ENCODE measurements around the gene PYCARD. TPM values are rescaled to one million over a fixed set of nuclear protein-coding genes. Genes with fewer than 3 reads are reported as not detected.

The PYCARD gene
- total RNA-seq, 4 donors from 2014 or later = 33.3 to 128 (median 90.6) TPM

GRCh38 chr16:31243734-31244670, 41.4 kb upstream of the PYCARD start:
- in situ Hi-C loops (cut with MboI; ENCODE audit: low pct_ligation_motif_present in 1 of 4, low pct_unique_long_range_greater_than_20kb in 1 of 4, low sequenced_read_pairs in 3 of 4) = no loop called here
- TF ChIP-seq POLR2A (IDR thresholded peaks at IDR 0.05) = no peak
- TF ChIP-seq CTCF (IDR thresholded peaks at IDR 0.05) = no peak
- no peak for TF ChIP-seq EP300 (IDR thresholded peaks at IDR 0.05; ENCODE audit: low read depth)
- no peak for TF ChIP-seq POLR2AphosphoS5 (IDR thresholded peaks at IDR 0.05)

GRCh38 chr16:31242206-31242605, 39.6 kb upstream of the PYCARD start:
- intact Hi-C loops (cut with DNase I; ENCODE audit: low total_unique reads) = no loop called here
- H3K4me3 ChIP-seq = no peak overlapping the region

More at GRCh38 chr16:31243734-31244670, 41.4 kb upstream of the PYCARD start:
- no peak overlapping the region for H3K4me3 ChIP-seq
- intact Hi-C loops (cut with DNase I; ENCODE audit: low total_unique reads) = no loop called here
- peaks cover 13% of the 10 kb centered on the region for H3K27me3 ChIP-seq
- H3K36me3 ChIP-seq = no peaks in the 10 kb centered on the region
- no peak for DNase-seq
- no peaks in the 10 kb centered on the region for H3K4me1 ChIP-seq
- H3K27ac ChIP-seq = no peak overlapping the region
- 41 to 60% methylated on average over 6 to 9 of the region's 9 CpGs for WGBS, 2 donors (ENCODE audit: low coverage in 1 of 2)
- H3K9me3 ChIP-seq = no peaks in the 10 kb centered on the region

GRCh38 chr16:31238041-31238440, 35.5 kb upstream of the PYCARD start:
- 52 to 55% methylated on average over 4 of the region's 4 CpGs for WGBS, 2 donors (ENCODE audit: low coverage in 1 of 2)
- no peaks in the 10 kb centered on the region for H3K4me1 ChIP-seq
- intact Hi-C loops (cut with DNase I; ENCODE audit: low total_unique reads) = no loop called here
- no peak for DNase-seq
- TF ChIP-seq POLR2A (IDR thresholded peaks at IDR 0.05) (no peak), EP300 (IDR thresholded peaks at IDR 0.05; ENCODE audit: low read depth) (no peak), CTCF (IDR thresholded peaks at IDR 0.05) (no peak)
- H3K27me3 ChIP-seq = peaks cover 4% of the 10 kb centered on the region
- H3K9me3 ChIP-seq = no peaks in the 10 kb centered on the region
- no peaks in the 10 kb centered on the region for H3K36me3 ChIP-seq
- in situ Hi-C loops (cut with MboI; ENCODE audit: low pct_ligation_motif_present in 1 of 4, low pct_unique_long_range_greater_than_20kb in 1 of 4, low sequenced_read_pairs in 3 of 4) = no loop called here
- H3K4me3 ChIP-seq = no peak overlapping the region
- H3K27ac ChIP-seq = no peak overlapping the region

More at GRCh38 chr16:31242206-31242605, 39.6 kb upstream of the PYCARD start:
- Histone ChIP-seq H3K27me3 (peaks cover 13% of the 10 kb centered on the region), H3K4me1 (no peaks in the 10 kb centered on the region), H3K36me3 (no peaks in the 10 kb centered on the region), H3K27ac (no peak overlapping the region), H3K9me3 (no peaks in the 10 kb centered on the region)
- 48 to 55% methylated on average over 4 to 6 of the region's 6 CpGs for WGBS, 2 donors (ENCODE audit: low coverage in 1 of 2)
- TF ChIP-seq CTCF (IDR thresholded peaks at IDR 0.05) (no peak), POLR2A (IDR thresholded peaks at IDR 0.05) (no peak), EP300 (IDR thresholded peaks at IDR 0.05; ENCODE audit: low read depth) (no peak), POLR2AphosphoS5 (IDR thresholded peaks at IDR 0.05) (no peak)
- in situ Hi-C loops (cut with MboI; ENCODE audit: low pct_ligation_motif_present in 1 of 4, low pct_unique_long_range_greater_than_20kb in 1 of 4, low sequenced_read_pairs in 3 of 4) = no loop called here
- no peak for DNase-seq

GRCh38 chr16:31229501-31229900, 26.9 kb upstream of the PYCARD start:
- intact Hi-C loops (cut with DNase I; ENCODE audit: low total_unique reads) = no loop called here
- no peaks in the 10 kb centered on the region for H3K36me3 ChIP-seq
- 58 to 71% methylated on average over 2 to 10 of the region's 10 CpGs for WGBS, 2 donors (ENCODE audit: low coverage in 1 of 2)
- TF ChIP-seq EP300 (IDR thresholded peaks at IDR 0.05; ENCODE audit: low read depth) (no peak), CTCF (IDR thresholded peaks at IDR 0.05) (no peak), POLR2A (IDR thresholded peaks at IDR 0.05) (no peak), POLR2AphosphoS5 (IDR thresholded peaks at IDR 0.05) (no peak)
- H3K9me3 ChIP-seq = no peaks in the 10 kb centered on the region
- H3K27me3 ChIP-seq = no peaks in the 10 kb centered on the region
- DNase-seq = no peak
- H3K27ac ChIP-seq = no peak overlapping the region
- H3K4me1 ChIP-seq = no peaks in the 10 kb centered on the region
- H3K4me3 ChIP-seq = no peak overlapping the region
- in situ Hi-C loops (cut with MboI; ENCODE audit: low pct_ligation_motif_present in 1 of 4, low pct_unique_long_range_greater_than_20kb in 1 of 4, low sequenced_read_pairs in 3 of 4) = no loop called here

Data from transverse colon (tissue), 4 donors.